Measurements from ENCODE around the gene ITGA3.

GRCh38 chr17:50072925-50073324 lies 17.0 kb downstream of the ITGA3 start:
- TF ChIP-seq, protein P1, sequence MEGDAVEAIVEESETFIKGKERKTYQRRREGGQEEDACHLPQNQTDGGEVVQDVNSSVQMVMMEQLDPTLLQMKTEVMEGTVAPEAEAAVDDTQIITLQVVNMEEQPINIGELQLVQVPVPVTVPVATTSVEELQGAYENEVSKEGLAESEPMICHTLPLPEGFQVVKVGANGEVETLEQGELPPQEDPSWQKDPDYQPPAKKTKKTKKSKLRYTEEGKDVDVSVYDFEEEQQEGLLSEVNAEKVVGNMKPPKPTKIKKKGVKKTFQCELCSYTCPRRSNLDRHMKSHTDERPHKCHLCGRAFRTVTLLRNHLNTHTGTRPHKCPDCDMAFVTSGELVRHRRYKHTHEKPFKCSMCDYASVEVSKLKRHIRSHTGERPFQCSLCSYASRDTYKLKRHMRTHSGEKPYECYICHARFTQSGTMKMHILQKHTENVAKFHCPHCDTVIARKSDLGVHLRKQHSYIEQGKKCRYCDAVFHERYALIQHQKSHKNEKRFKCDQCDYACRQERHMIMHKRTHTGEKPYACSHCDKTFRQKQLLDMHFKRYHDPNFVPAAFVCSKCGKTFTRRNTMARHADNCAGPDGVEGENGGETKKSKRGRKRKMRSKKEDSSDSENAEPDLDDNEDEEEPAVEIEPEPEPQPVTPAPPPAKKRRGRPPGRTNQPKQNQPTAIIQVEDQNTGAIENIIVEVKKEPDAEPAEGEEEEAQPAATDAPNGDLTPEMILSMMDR (IDR thresholded peaks at IDR 0.05) = no peak
- TF ChIP-seq ZFX (IDR thresholded peaks at IDR 0.05; ENCODE audit: borderline replicate concordance) = no peak
